ENCODE measurements around the gene CRYGA.
"Not testable (repeated sequence)": the region's sequence is repeated elsewhere in the genome, so short reads cannot be mapped to it uniquely, and the experiment has no call there.

CRYGA gene

DNA sequence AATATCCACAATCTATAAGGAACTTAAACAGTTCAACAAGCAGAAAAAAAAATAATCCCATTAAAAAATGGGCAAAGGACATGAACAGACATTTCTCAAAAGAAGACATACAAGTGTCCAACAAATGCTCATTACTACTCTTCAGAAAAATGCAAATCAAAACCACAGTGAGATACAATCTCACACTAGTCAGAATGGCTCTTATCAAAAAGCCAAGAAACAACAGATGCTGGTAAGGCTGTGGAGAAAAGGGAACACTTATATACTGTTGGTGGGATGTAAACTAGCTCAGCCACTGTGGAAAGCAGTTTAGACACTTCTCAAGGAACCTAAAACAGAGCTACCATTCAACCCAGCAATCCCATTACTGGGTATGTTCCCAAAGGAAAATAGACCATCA lies 10.2 kb downstream of the CRYGA start:
- Histone ChIP-seq H3K4me1 (ENCODE audit: insufficient read depth, low read length) (no peaks in the 10 kb centered on the region), H3K4me3 (ENCODE audit: low read length) (no peak overlapping the region), H3K9ac (ENCODE audit: low read depth, low read length) (no peak overlapping the region), H3K27ac (ENCODE audit: low read length) (no peak overlapping the region), H3K36me3 (ENCODE audit: insufficient read depth, low read depth, low read length) (no peaks in the 10 kb centered on the region), H3K9me3 (ENCODE audit: insufficient read depth, low read depth, low read length) (peaks cover 6% of the 10 kb centered on the region; the same call in 1 of the 2 replicates), H3K27me3 (ENCODE audit: insufficient read depth, low read length) (no peaks in the 10 kb centered on the region)

DNA sequence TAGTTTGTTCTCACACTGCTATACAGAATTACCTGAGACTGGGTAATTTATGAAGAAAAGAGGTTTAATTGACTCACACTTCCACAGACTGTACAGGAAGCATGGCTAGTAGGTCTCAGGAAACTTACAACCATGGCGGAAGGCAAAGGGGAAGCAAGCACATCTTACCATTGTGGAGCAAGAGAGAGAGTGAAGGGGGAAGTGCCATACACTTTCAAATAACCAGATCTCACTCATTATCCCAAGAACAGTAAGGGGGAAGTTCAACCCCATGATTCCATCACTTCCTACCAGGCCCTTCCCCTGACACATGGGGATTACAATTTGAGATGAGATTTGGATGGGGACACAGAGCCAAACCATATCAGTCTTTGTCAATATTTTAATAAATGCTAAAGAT lies 12.4 kb downstream of the CRYGA start:
- H3K4me1 ChIP-seq (ENCODE audit: insufficient read depth, low read length), result peaks cover 1% of the 10 kb centered on the region; the same call in 1 of the 2 replicates
- peaks cover 6% of the 10 kb centered on the region; the same call in 1 of the 2 replicates for H3K9me3 ChIP-seq (ENCODE audit: insufficient read depth, low read depth, low read length)
- H3K27me3 ChIP-seq (ENCODE audit: insufficient read depth, low read length), result no peaks in the 10 kb centered on the region
- no peak overlapping the region for H3K27ac ChIP-seq (ENCODE audit: low read length)
- H3K36me3 ChIP-seq (ENCODE audit: insufficient read depth, low read depth, low read length), result no peaks in the 10 kb centered on the region
- no peak overlapping the region for H3K9ac ChIP-seq (ENCODE audit: low read depth, low read length)
- H3K4me3 ChIP-seq (ENCODE audit: low read length), result no peak overlapping the region

DNA sequence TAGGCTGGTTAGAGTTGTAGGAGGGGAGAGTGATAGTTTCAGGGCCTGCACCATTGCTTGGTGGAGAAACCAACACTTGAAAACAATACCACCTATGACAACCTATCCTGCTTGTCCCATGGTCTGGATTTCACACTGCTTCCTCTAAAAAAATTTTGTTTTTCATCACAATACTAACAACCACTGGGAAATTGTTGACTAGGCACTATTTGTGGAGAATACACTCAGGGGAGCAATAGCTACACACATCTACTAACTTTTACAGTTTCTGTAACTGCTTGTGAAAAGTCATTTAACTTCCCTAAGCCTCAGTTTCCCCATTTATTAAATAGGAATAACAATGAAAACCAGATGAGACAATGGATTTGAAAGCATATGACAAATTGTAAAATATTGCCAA lies 13.3 kb downstream of the CRYGA start:
- no peak overlapping the region for H3K4me3 ChIP-seq (ENCODE audit: low read length)
- H3K4me1 ChIP-seq (ENCODE audit: insufficient read depth, low read length), result peaks cover 3% of the 10 kb centered on the region; the same call in 1 of the 2 replicates
- H3K27ac ChIP-seq (ENCODE audit: low read length), result no peak overlapping the region
- no peaks in the 10 kb centered on the region for H3K36me3 ChIP-seq (ENCODE audit: insufficient read depth, low read depth, low read length)
- no peak overlapping the region for H3K9ac ChIP-seq (ENCODE audit: low read depth, low read length)
- H3K27me3 ChIP-seq (ENCODE audit: insufficient read depth, low read length), result no peaks in the 10 kb centered on the region
- peaks cover 6% of the 10 kb centered on the region; the same call in 1 of the 2 replicates for H3K9me3 ChIP-seq (ENCODE audit: insufficient read depth, low read depth, low read length)

DNA sequence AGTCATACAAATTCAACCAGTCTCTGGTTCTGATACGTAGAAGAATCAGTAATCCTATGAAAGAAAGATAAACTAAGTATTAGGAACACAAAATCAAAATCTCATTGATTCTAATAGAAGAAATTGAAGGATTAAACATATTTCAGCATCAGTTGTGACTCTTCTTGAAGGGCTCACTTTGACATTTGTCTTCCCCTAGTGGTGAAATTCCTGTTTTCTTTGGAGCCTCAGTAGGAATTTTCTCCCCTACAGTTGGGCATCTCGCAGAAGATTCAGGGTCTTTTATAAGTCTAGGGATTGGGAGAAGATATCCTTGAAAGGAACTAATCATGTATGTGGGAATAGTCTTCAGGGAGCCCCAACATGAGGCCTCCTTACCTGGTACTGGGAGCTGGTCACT lies 14.6 kb downstream of the CRYGA start:
- Histone ChIP-seq H3K4me3 (ENCODE audit: low read length) (no peak overlapping the region), H3K9me3 (ENCODE audit: insufficient read depth, low read depth, low read length) (peaks cover 6% of the 10 kb centered on the region; the same call in 1 of the 2 replicates), H3K36me3 (ENCODE audit: insufficient read depth, low read depth, low read length) (no peaks in the 10 kb centered on the region), H3K27me3 (ENCODE audit: insufficient read depth, low read length) (no peaks in the 10 kb centered on the region), H3K4me1 (ENCODE audit: insufficient read depth, low read length) (peaks cover 3% of the 10 kb centered on the region; the same call in 1 of the 2 replicates), H3K27ac (ENCODE audit: low read length) (no peak overlapping the region), H3K9ac (ENCODE audit: low read depth, low read length) (no peak overlapping the region)

DNA sequence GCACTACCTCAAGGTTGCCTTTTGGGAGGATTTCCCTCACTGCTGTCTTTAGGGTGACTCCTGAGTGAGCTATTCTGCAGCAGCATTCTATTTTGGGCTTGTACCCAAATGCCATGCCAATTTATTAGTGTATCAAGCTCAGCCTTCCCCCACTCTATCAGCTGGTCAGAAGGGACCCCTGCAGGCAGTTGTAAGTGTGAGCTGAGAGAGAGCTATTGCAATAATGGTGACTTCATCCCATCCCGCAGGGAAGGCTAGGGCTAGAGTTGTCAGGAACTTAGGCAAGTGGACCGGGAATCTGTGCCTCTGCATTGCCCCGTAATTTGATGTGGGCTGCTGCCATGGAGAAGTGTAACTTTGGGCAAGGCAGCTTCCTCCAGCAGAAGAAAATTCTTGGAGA lies 15.6 kb downstream of the CRYGA start:
- H3K27me3 ChIP-seq (ENCODE audit: insufficient read depth, low read length), result no peaks in the 10 kb centered on the region
- H3K4me1 ChIP-seq (ENCODE audit: insufficient read depth, low read length), result peaks cover 7% of the 10 kb centered on the region; the same call in 1 of the 2 replicates
- no peak overlapping the region for H3K27ac ChIP-seq (ENCODE audit: low read length)
- H3K4me3 ChIP-seq (ENCODE audit: low read length), result no peak overlapping the region
- no peaks in the 10 kb centered on the region for H3K36me3 ChIP-seq (ENCODE audit: insufficient read depth, low read depth, low read length)
- H3K9me3 ChIP-seq (ENCODE audit: insufficient read depth, low read depth, low read length), result peaks cover 6% of the 10 kb centered on the region; the same call in 1 of the 2 replicates
- H3K9ac ChIP-seq (ENCODE audit: low read depth, low read length), result no peak overlapping the region

DNA sequence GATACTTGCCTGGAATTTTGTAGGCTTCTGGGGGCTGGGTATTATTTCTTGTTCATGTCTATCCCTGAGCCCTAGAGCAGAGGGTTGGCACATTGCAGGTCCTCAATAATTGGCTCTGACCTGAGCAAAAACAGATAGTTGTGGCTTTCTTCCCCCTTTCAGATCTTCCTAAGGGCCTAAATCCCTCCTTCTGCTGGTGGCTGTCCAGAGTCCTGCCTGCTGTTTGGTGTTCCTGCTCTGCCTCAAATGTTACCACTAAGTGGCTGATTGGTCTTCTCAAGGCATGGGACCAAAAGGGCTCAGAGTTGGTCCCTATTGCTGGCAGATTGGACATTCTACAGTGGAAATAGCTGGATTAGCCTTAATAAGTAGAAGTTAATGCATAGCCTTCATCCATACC lies 16.4 kb downstream of the CRYGA start:
- Histone ChIP-seq H3K36me3 (ENCODE audit: insufficient read depth, low read depth, low read length) (no peaks in the 10 kb centered on the region), H3K9ac (ENCODE audit: low read depth, low read length) (no peak overlapping the region), H3K27me3 (ENCODE audit: insufficient read depth, low read length) (no peaks in the 10 kb centered on the region), H3K9me3 (ENCODE audit: insufficient read depth, low read depth, low read length) (peaks cover 6% of the 10 kb centered on the region; the same call in 1 of the 2 replicates), H3K27ac (ENCODE audit: low read length) (no peak overlapping the region), H3K4me3 (ENCODE audit: low read length) (no peak overlapping the region), H3K4me1 (ENCODE audit: insufficient read depth, low read length) (peaks cover 11% of the 10 kb centered on the region; the same call in 1 of the 2 replicates)

DNA sequence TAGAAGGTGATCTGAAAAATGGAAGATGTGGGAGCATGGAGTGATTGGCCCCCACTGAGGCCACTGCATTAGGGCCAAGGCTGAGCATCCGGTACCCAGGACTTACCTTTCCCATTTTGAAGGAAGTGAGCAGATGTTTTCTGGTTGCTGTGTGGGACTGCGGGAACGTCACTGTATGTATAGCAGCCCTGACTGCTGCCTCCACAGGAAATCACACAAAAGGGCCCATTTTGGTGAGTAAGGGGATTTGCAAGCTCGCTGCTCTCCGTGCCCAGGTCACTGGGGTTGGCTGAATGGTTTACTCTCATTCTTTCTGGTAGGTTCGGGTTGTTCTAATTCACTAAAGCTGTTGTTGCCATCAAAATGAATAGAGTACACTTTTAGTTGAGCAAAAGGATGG lies 17.4 kb downstream of the CRYGA start, which contains the start of gene CRYGB:
Gene CRYGB, minus strand, starts transcription at position 153 of the 400 bp plus-strand sequence. Its CDS starts 38 bp downstream, at position 115.
- H3K9me3 ChIP-seq (ENCODE audit: insufficient read depth, low read depth, low read length), result no peaks in the 10 kb centered on the region
- no peaks in the 10 kb centered on the region for H3K27me3 ChIP-seq (ENCODE audit: insufficient read depth, low read length)
- no peak within 1 kb of the TSS for H3K4me3 ChIP-seq (ENCODE audit: low read length)
- H3K4me1 ChIP-seq (ENCODE audit: insufficient read depth, low read length), result peaks cover 11% of the 10 kb centered on the region; the same call in 1 of the 2 replicates
- no peaks in the 10 kb centered on the region for H3K36me3 ChIP-seq (ENCODE audit: insufficient read depth, low read depth, low read length)
- no peak within 1 kb of the TSS for H3K9ac ChIP-seq (ENCODE audit: low read depth, low read length)
- no peak within 1 kb of the TSS for H3K27ac ChIP-seq (ENCODE audit: low read length)

DNA sequence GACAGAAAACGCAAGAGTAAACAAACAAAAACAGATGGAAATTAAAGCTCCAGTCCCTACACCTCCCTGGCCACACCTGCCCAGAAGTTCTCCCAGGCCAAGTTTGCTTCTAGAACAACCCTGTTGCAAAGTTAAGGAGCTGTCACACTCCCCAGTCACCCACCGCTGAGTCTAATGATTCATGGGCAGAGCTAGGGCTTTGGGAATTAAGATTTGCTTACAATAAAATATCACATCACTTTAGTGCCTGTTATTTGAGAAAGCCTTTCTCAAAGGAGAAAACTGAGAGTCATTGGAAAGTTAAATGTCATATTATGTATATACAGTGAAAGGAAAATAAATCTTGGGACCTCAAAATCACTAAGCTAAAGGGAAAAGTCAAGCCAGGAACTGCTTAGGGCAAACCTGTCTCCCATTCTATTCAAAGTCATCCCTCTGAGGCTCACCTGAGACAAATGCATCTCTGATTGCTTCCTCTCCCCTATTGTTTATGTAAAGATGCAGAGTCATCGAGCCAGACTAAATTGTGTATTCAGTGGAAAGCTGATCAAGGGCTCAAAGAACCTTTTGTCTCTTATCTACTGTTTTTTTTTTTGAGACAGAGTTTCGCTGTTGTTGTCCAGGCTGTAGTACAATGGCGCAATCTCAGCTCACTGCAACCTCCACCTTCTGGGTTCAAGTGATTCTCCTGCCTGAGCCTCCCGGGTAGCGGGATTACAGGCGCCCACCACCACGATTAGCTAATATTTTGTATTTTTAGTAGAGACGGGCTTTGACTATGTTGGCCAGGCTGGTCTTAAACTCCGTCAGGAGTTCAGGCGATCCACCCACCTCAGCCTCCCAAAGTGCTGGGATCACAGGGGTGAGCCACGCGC lies 20.2 kb downstream of the CRYGA start:
- peaks cover 2% of the 10 kb centered on the region for H3K9me3 ChIP-seq (ENCODE audit: insufficient read depth, low read depth, low read length)
- peaks cover 11% of the 10 kb centered on the region; the same call in 1 of the 2 replicates for H3K4me1 ChIP-seq (ENCODE audit: insufficient read depth, low read length)
- H3K36me3 ChIP-seq (ENCODE audit: insufficient read depth, low read depth, low read length), result no peaks in the 10 kb centered on the region
- H3K27me3 ChIP-seq (ENCODE audit: insufficient read depth, low read length), result no peaks in the 10 kb centered on the region
- H3K27ac ChIP-seq (ENCODE audit: low read length), result peak overlapping the region; percentile 1
- peak overlapping the region; percentile 49; the same call in 1 of the 2 replicates for H3K9ac ChIP-seq (ENCODE audit: low read depth, low read length)
- H3K4me3 ChIP-seq (ENCODE audit: low read length), result no peak overlapping the region

DNA sequence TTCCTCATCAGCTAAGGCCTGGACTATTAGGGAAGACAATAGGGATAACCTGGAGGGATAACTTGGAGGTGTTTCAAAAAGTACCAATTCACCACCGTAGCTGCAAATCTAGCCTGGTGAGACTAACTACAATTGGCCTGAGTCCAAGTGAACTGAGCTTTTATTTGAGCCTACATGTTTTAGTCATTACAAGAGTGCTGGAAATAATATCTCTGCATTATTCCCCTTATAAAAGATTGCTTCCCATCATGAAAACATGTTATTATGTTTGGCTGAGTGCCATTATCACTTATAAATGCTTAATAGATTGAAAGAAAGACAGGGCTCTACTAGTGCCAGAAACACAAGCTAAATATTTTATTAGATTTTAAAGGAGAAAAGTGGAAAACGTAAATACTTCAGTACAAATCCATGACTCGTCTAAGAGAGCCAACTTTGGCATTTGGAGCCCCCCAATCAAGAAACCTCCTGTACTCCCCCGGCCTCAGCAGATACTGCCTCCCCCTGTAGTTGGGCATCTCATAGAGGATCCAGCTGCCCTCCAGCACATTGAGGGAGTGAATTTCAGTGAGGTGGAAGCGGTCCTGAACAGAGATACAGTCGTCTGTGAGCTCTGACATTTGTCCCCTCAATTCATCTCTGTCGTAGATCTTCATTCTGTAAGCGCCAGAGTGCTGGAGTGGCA lies 21.0 kb downstream of the CRYGA start:
- Histone ChIP-seq H3K4me3 (ENCODE audit: low read length) (no peak overlapping the region), H3K4me1 (ENCODE audit: insufficient read depth, low read length) (peaks cover 11% of the 10 kb centered on the region; the same call in 1 of the 2 replicates), H3K9ac (ENCODE audit: low read depth, low read length) (peak overlapping the region; percentile 49; the same call in 1 of the 2 replicates), H3K27me3 (ENCODE audit: insufficient read depth, low read length) (no peaks in the 10 kb centered on the region), H3K36me3 (ENCODE audit: insufficient read depth, low read depth, low read length) (no peaks in the 10 kb centered on the region), H3K27ac (ENCODE audit: low read length) (peak overlapping the region; percentile 1), H3K9me3 (ENCODE audit: insufficient read depth, low read depth, low read length) (peaks cover 5% of the 10 kb centered on the region)

DNA sequence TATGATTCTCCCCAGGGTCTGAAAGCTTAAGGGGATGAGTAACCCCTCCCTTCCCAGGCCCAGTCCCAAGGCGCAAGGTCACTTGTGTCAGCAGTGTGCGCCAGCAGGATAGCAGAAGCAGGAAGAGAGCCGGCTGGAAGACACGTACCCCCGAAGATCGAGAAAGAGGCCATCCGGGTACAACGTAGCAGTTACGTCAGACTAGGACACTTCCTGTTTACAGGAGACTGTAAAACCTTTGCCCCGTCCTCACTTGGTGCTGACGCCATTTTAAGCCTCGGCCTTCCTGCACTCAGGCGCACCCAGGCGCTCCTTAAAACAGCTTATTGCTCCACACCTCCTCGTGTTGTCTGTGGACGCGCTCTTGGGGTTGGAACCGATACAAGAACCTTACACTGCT lies 23.9 kb downstream of the CRYGA start:
- H3K36me3 ChIP-seq (ENCODE audit: insufficient read depth, low read depth, low read length), result no peaks in the 10 kb centered on the region
- H3K27me3 ChIP-seq (ENCODE audit: insufficient read depth, low read length), result no peaks in the 10 kb centered on the region
- H3K27ac ChIP-seq (ENCODE audit: low read length), result no peak overlapping the region
- H3K4me1 ChIP-seq (ENCODE audit: insufficient read depth, low read length), result peaks cover 8% of the 10 kb centered on the region; the same call in 1 of the 2 replicates
- H3K9me3 ChIP-seq (ENCODE audit: insufficient read depth, low read depth, low read length), result peaks cover 5% of the 10 kb centered on the region
- no peak overlapping the region for H3K4me3 ChIP-seq (ENCODE audit: low read length)
- H3K9ac ChIP-seq (ENCODE audit: low read depth, low read length), result no peak overlapping the region

DNA sequence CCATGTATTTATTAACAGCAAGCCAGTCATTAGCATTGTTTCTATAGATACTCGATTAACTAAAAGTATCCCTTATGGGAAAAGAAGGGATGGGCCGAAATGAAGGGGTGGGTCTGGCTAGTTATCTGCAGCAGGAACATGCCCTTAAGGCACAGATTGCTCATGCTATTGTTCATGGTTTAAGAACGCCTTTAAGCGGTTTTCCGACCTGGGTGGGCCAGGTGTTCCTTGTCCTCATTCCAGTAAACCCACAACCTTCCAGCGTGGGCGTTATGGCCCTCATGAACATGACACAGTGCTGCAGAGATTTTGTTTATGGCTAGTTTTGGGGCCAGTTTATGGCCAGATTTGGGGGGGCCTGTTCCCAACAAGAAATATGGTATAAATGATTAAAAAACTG lies 25.1 kb downstream of the CRYGA start:
- H3K36me3 ChIP-seq (ENCODE audit: insufficient read depth, low read depth, low read length); H3K9ac ChIP-seq (ENCODE audit: low read depth, low read length); H3K4me1 ChIP-seq (ENCODE audit: insufficient read depth, low read length); H3K27ac ChIP-seq (ENCODE audit: low read length); H3K27me3 ChIP-seq (ENCODE audit: insufficient read depth, low read length); H3K9me3 ChIP-seq (ENCODE audit: insufficient read depth, low read depth, low read length); H3K4me3 ChIP-seq (ENCODE audit: low read length): not testable (repeated sequence)

Measured in iPS-20b (cell line).